ENCODE measurements around the gene STK39. TPM values are rescaled to one million over a fixed set of nuclear protein-coding genes. Genes with fewer than 3 reads are reported as not detected.
A peak's percentile ranks its signal among the peaks of the same experiment; 100 is the strongest.

The STK39 gene
- total RNA-seq, 1 donor from 2014 or later, result 18.5 TPM

DNA sequence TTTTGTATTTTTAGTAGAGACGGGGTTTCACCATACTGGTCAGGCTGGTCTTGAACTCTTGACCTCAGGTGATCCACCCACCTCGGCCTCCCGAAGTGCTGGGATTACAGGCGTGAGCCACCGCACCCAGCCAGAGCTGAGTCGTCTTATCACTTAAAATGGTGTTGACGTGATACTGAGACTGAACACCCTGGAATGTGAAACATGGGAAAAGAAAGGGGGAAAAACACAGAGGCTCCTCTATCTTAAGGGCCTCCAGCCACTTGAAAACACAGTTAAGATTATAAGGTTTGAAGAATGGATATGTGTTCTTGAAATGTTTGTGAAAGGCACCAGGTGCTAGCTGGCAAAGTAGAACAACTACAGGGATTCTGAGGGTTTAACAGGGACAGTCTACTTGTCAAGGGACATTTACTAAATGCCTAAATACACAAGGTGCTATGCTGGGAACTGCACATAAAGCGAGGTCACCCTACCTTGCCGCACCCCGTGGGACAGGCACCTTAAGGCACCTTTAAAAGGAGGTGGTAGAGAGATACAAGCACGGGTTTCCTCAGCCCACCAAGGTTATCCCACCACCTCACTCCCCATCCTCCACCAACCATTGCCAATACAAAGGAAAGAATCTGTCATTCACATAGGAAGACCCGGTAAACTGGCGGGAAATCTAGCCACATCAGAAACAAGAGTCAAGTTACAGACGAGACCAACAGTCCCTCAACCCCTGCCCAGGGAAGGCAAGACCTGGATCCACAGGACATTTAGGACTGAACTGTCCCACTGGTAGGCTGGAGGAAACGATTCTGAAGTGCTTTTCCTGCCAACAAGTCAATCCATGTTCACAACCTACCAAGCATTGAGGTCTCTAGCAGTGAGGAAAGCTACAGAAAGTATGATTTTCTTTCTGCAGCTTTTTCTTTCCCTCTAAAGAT is 43.4 kb downstream of the STK39 start:
- TF ChIP-seq, protein P1, sequence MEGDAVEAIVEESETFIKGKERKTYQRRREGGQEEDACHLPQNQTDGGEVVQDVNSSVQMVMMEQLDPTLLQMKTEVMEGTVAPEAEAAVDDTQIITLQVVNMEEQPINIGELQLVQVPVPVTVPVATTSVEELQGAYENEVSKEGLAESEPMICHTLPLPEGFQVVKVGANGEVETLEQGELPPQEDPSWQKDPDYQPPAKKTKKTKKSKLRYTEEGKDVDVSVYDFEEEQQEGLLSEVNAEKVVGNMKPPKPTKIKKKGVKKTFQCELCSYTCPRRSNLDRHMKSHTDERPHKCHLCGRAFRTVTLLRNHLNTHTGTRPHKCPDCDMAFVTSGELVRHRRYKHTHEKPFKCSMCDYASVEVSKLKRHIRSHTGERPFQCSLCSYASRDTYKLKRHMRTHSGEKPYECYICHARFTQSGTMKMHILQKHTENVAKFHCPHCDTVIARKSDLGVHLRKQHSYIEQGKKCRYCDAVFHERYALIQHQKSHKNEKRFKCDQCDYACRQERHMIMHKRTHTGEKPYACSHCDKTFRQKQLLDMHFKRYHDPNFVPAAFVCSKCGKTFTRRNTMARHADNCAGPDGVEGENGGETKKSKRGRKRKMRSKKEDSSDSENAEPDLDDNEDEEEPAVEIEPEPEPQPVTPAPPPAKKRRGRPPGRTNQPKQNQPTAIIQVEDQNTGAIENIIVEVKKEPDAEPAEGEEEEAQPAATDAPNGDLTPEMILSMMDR (IDR thresholded peaks at IDR 0.05), result no peak
- peaks cover 39% of the 10 kb centered on the region for H3K4me1 Mint-ChIP-seq
- ChIA-PET CTCF (no interaction called here), POLR2A (no interaction called here)
- H3K9me3 Mint-ChIP-seq, result no peaks in the 10 kb centered on the region
- no peak overlapping the region for H3K4me3 Mint-ChIP-seq
- no peak for ATAC-seq (ENCODE audit: low read depth)
- H3K27ac Mint-ChIP-seq, result no peak overlapping the region
- H3K27me3 Mint-ChIP-seq, result no peaks in the 10 kb centered on the region
- no peaks in the 10 kb centered on the region for H3K36me3 Mint-ChIP-seq (ENCODE audit: low read depth)
- no peak for DNase-seq
- intact Hi-C loops (cut with micrococcal nuclease), result no loop called here

DNA sequence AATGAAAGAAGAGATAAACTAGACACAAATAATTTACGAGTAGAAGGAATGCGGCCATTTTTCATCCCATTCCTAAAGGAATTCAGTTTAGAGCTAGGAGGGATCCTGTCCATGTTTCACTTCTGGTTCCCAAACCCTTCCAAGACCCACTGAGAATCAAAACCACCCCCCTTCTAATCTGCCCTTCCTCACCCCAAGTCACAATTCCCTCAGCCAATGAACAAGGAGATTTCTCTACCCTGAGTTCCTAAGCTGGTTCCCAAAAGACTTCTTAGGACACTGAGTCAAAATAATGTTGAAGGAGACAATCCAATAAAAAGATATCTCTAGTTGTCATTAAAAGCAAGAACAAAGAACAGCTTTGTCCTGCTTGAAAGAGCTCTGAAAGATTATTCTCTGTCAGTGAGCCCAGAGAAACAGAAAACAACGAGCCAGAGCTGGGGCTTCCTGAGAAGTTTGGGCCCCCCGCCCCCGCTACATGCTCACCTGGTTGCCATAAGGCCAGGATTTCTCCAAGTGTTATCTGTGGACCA is 45.7 kb downstream of the STK39 start:
- ATAC-seq (ENCODE audit: low read depth), result no peak
- no peaks in the 10 kb centered on the region for H3K36me3 Mint-ChIP-seq (ENCODE audit: low read depth)
- peak overlapping the region; percentile 53 for H3K27ac Mint-ChIP-seq
- peaks cover 24% of the 10 kb centered on the region for H3K4me1 Mint-ChIP-seq
- peak overlapping the region; percentile 32 for H3K4me3 Mint-ChIP-seq
- TF ChIP-seq, protein P1 (IDR thresholded peaks at IDR 0.05), result no peak
- DNase-seq, result no peak
- ChIA-PET CTCF (no interaction called here), POLR2A (interaction anchor here (0.6 kb wide), 1 partner anchor 17 kb away, joined by 3 read pairs; no protein-coding TSS in a partner anchor)
- H3K9me3 Mint-ChIP-seq, result no peaks in the 10 kb centered on the region
- intact Hi-C loops (cut with micrococcal nuclease), result no loop called here
- no peaks in the 10 kb centered on the region for H3K27me3 Mint-ChIP-seq

- TF ChIP-seq, protein P1 (IDR thresholded peaks at IDR 0.05), result no peak
- POLR2A ChIA-PET, result no interaction called here
- intact Hi-C loops (cut with micrococcal nuclease), result no loop called here
- no peak for DNase-seq
- no peaks in the 10 kb centered on the region for H3K36me3 Mint-ChIP-seq (ENCODE audit: low read depth)
- no peak for ATAC-seq (ENCODE audit: low read depth)
- H3K4me3 Mint-ChIP-seq, result no peak overlapping the region
- H3K27me3 Mint-ChIP-seq, result no peaks in the 10 kb centered on the region
- CTCF ChIA-PET, result no interaction called here
- no peak overlapping the region for H3K27ac Mint-ChIP-seq
- H3K4me1 Mint-ChIP-seq, result peaks cover 27% of the 10 kb centered on the region
- no peaks in the 10 kb centered on the region for H3K9me3 Mint-ChIP-seq
These were observed 46.3 kb downstream of the STK39 start for GRCh38 chr2:168200930-168201583.

- H3K36me3 Mint-ChIP-seq (ENCODE audit: low read depth), result no peaks in the 10 kb centered on the region
- no peak overlapping the region for H3K27ac Mint-ChIP-seq
- H3K4me1 Mint-ChIP-seq, result peaks cover 50% of the 10 kb centered on the region
- ChIA-PET CTCF (no interaction called here), POLR2A (no interaction called here)
- ATAC-seq (ENCODE audit: low read depth) (no peak), DNase-seq (no peak)
- no peaks in the 10 kb centered on the region for H3K9me3 Mint-ChIP-seq
- TF ChIP-seq, protein P1 (IDR thresholded peaks at IDR 0.05), result no peak
- H3K27me3 Mint-ChIP-seq, result no peaks in the 10 kb centered on the region
- H3K4me3 Mint-ChIP-seq, result no peak overlapping the region
- intact Hi-C loops (cut with micrococcal nuclease), result no loop called here
These were observed 48.8 kb downstream of the STK39 start for GRCh38 chr2:168198476-168199207.

Data from activated B cell treated with CpG ODN at 0.5 μM for 24 hours (primary cell).